NCI-H2196 treated with DMSO at 0.1 percent for 48 hours (cell line): ENCODE data around the gene CIAPIN1.
A peak's percentile ranks its signal among the peaks of the same experiment; 100 is the strongest.

Experiments used
- DNase-seq: peaks from one replicate; lab custom pipeline; 2025; ENCODE audit not compliant: unreplicated experiment; lab: John Stamatoyannopoulos, UW

The CIAPIN1 gene

GRCh38 chr16:57476546-57477410, 29.6 kb upstream of the CIAPIN1 start:
- no peak for DNase-seq

- no peak for DNase-seq
Measured at GRCh38 chr16:57475711-57476339, 28.6 kb upstream of the CIAPIN1 start.

DNA sequence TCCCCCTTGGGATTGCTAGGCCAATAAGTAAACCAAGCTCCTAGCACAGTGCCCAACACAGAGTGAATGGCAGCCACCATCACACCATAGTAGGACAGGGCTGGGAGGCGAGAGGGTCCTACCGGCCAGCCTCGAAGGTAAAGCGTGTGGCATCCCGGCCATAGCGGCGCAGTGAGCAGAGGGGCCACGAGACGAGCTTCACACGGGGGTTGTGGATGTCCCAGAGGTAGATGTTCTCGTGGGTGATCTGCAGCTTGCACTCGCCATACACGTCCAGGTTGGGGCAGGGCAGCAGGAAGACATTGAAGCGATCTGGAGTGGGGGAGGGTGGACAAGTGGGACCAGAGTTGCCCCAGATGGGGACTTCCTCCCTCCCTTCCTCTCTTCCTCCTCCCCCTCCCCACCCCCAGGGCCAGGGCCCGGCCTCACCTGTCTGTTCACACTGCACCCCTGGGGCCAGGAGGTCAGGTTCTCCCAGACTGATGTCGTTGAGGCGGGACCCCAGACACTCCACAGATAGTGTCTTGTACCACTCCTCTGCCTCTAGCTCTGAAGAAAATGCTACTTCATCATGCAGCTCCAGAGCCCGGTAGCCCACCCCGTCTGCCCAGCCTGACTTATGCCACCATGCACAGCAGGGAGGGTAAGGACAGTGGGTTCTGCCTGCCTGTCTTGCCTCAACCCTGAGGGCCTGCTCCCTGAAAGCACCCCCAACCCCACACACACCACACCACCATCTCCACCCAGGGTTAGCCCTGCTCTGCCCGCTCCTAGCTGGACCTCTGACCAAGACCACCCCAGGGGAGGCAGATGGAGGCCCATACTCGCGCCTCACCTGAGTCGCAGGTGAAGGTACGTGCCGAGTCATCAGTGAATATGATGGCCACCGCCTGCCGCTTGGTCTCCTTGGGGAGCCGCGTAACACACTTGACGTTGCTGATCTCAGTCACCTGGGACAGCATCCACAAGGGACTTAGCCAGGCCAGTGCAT, 27.8 kb upstream of the CIAPIN1 start:
- no peak for DNase-seq

- no peak for DNase-seq
Measured at GRCh38 chr16:57473906-57474305, 26.7 kb upstream of the CIAPIN1 start.

DNA sequence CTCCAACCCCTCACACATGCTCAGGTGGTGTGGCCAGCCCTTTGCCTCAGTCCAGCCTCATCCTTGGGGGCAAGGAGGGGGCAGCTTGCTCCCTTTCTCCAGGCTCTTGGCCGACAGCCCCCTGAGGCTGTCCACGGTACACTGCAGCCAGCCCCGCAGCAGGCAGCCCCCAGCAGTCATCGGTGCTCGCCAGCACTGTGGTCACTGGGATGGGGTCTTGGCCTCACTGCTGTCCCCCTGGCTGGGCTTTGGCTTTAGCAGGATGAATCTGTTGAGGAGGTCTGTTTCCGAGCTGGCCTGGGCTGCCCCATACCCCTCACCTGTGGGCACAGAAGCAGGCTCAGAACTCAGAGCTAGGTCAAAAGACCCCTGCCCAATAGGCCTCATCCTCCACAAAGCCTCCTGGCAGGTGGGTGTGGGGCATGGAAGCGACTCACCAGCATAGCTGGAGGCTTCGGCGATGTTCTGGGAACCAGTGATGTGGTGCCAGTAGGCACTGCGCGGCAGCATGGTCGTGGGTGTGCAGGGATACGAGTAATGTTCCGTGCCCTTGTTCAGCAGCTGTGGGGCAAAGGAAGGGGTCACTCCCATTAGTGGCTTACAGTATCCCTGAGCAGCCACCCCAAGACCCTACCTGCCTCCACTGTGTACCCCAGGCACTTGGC, 26.1 kb upstream of the CIAPIN1 start:
- DNase-seq = no peak

- no peak for DNase-seq
Measured at GRCh38 chr16:57472665-57473060, 25.5 kb upstream of the CIAPIN1 start.

GRCh38 chr16:57471852-57472664, 24.9 kb upstream of the CIAPIN1 start:
- no peak for DNase-seq

- DNase-seq = no peak
Measured at GRCh38 chr16:57471209-57471608, 24.0 kb upstream of the CIAPIN1 start.

- DNase-seq = no peak
Measured at GRCh38 chr16:57470711-57471110, 23.5 kb upstream of the CIAPIN1 start.

DNA sequence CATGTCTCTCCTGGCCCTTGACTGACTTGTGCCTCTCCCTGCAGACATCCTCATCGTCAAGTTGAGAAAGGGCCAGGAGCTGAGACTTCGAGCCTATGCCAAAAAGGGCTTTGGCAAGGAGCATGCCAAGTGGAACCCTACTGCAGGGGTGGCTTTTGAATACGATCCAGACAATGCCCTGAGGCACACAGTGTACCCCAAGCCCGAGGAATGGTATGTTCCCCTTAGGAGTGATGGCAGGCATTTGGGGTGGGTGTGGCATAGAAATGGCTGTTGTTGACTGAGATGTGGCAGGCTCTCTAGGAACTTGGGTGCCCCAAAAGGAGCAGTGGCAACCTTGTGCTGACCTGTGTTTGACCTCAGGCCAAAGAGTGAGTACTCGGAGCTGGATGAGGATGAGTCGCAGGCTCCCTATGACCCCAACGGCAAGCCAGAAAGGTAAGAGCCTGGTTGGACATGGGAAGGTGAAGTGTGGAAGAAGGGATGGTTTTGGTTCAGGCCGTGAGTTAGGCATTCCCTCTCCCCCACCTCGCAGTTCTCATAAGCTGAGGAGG, 22.8 kb upstream of the CIAPIN1 start:
- no peak for DNase-seq

GRCh38 chr16:57469046-57469445, 21.9 kb upstream of the CIAPIN1 start:
- no peak for DNase-seq

GRCh38 chr16:57468346-57468745, 21.2 kb upstream of the CIAPIN1 start:
- DNase-seq = no peak

DNA sequence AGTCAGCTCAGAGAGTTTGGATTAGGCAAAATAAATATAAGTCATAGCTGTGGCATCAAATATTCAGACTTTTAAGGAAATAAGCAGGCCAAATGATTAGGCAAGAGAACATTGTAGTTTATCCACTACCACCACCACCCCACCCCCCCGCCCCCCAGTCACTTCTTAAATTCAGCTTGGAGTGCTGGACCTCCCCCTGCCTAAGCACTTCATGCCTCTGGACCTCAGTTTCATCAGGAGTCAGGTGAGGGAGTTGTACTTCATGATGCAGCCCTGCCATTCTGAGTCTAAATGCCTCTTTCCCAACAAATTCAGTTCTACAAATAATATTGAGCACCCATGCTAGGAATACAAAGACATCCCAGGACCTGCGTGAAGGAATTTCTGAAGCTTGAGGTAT, 17.3 kb upstream of the CIAPIN1 start:
- no peak for DNase-seq

DNA sequence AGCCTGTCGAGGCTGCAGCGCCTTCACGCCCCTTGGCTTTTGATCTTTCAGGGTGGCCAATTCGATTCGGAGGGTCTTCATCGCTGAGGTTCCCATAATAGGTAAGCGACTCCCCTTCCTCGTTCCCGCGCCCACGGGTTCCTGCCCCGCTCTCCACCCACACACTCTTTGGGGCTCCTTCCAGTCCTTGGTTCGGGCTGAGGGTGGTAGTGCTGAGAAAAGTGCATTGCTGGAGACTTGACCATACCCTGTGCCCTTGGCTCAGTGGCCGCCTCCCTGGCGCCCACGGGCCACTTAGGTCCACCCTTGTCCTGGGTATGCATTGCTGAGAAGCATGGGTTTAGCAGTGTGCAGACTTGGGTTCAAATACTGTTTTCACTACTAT, 15.8 kb upstream of the CIAPIN1 start:
- no peak for DNase-seq

DNA sequence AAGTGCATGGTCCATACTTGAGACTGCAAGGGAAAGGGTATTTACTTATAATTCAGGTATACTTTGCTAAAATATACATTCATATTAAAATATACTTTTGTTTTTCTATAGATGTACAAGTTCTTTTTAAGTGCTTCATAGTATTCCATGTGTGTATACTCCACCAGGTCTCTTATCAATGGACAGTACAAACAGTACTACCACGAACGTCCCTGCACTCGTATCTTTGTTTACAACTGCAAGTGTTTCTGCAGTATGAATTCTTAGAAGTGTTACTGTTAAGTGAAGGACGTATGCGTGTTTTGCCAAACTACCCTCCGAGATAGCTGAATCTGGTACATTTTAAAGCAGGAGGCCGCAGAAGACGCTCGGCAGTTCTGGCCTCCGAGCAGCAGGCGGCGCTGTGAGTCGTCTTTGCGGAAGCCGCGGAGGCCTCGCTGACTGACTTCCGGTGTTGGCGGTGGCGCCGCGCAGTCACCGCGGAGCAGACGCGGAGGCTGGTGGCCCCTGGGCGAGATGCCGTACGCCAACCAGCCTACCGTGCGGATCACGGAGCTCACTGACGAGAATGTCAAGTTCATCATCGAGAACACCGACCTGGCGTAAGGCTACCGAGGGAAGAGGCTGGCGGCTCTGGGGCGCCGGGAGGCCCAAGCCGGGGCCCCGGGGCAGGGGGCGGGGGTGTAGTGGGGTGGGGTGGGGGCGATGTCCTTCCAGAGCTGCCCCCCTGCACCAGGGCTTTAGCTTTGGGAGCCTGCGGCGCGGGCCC, 15.2 kb upstream of the CIAPIN1 start, which contains the start of gene POLR2C:
Gene POLR2C, plus strand, starts transcription at position 471 of the 769 bp plus-strand sequence. Its CDS starts 46 bp downstream, at position 517.
- DNase-seq = peak; percentile 31

DNA sequence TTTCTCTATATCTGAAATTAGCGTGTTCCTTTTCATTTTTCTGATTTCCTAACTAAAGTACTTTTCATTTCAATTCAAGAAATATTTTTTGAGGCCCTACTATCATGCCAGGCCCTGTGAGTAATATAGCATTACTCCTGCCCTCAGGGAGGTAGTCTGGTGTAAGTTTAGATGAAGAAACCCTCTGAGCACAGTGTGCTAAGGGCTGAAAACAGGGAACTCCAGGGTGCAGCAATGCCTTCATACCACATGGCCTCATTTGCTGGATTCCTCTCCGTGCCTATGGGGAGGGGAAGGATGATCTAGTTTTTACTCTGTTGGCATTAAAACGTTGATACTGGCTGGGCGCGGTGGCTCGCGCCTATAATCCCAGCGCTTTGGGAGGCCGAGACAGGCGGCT, 4.8 kb upstream of the CIAPIN1 start:
- DNase-seq = no peak

DNA sequence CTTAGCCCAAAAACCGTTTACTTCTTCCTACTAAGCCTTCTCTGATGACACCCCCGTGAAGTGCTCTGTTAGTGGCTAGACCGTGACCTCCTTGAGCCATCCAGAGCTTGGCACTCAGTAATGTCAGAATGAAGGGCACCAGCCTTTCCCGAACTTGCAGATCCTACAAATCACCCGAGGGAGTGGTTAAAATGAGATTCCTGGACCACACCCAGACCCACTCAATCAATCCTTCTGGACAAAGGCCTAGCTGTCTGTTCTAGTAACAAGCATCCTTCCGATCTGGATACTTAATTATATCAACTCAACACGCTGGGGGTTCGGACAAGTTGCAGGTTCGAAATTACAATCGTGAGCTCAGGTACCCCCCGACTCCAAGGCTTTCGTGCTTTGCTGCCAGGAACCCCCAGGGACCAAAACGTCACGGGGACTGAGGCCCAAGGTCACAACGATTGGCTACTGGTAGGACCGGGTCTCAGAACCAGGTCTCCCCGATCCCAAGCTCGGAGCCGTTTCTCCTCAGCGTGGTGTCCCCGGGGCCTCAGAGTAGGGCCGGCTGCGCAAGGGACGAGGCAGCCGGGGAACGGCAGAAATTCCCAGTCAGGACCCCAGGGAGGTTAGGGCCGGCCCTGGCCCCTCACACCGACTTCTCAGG, 527 bp downstream of the CIAPIN1 start:
- DNase-seq = no peak

GRCh38 chr16:57445510-57445909, 1.7 kb downstream of the CIAPIN1 start:
- no peak for DNase-seq
